Hematopoietic multipotent progenitor cell treated with erythropoietin and hydrocortisone succinate and interleukin-3 and kit ligand, for 4 days (in vitro differentiated cells): Measurements from ENCODE around the gene GNAZ.

ENCODE experiments used
- DNase-seq: peaks from one replicate; pipeline ENCODE4 v3.0.0-alpha.2; 2015

GNAZ gene

GRCh38 chr22:23159291-23159630 is 88.9 kb downstream of the GNAZ start:
- DNase-seq, result no peak

GRCh38 chr22:23161029-23161428 is 90.7 kb downstream of the GNAZ start:
- no peak for DNase-seq

- no peak for DNase-seq
Observed at GRCh38 chr22:23161574-23161973, 91.3 kb downstream of the GNAZ start.

- no peak for DNase-seq
Observed at GRCh38 chr22:23163665-23164064, 93.3 kb downstream of the GNAZ start.

- DNase-seq, result no peak
Observed at GRCh38 chr22:23164091-23164490, 93.8 kb downstream of the GNAZ start.

GRCh38 chr22:23166042-23166831 is 95.9 kb downstream of the GNAZ start:
- DNase-seq, result no peak

GRCh38 chr22:23166841-23167616 is 96.7 kb downstream of the GNAZ start:
- no peak for DNase-seq

- DNase-seq, result no peak
Observed at GRCh38 chr22:23168391-23169042, 98.2 kb downstream of the GNAZ start.

GRCh38 chr22:23169043-23169406 is 98.7 kb downstream of the GNAZ start:
- no peak for DNase-seq
